Measurements from ENCODE around the gene TMOD1.

- no peak for TF ChIP-seq POLR2A (IDR thresholded peaks at IDR 0.05)
- TF ChIP-seq CTCF (IDR thresholded peaks at IDR 0.05) = no peak
These were observed 42.1 kb upstream of the TMOD1 start for GRCh38 chr9:97459326-97459725.
